22Rv1 (cell line): ENCODE data around the gene POLR3GL.

Source experiments
- H3K27ac ChIP-seq: fragments of 450-650 bp; 2 replicates; pipeline ENCODE4 v1.5.1; 2017
- ZFX ChIP-seq: fragments of 450-650 bp; IDR thresholded peaks from 2 replicates; pipeline ENCODE4 v1.6.1; 2017; ENCODE audit warnings: antibody characterized with exemption, borderline replicate concordance
- TF ChIP-seq, protein P1 (sequence below): fragments of 450-650 bp; IDR thresholded peaks from 2 replicates; pipeline ENCODE4 v1.5.1; 2017; ENCODE audit warnings: mild to moderate bottlenecking

The POLR3GL gene

DNA sequence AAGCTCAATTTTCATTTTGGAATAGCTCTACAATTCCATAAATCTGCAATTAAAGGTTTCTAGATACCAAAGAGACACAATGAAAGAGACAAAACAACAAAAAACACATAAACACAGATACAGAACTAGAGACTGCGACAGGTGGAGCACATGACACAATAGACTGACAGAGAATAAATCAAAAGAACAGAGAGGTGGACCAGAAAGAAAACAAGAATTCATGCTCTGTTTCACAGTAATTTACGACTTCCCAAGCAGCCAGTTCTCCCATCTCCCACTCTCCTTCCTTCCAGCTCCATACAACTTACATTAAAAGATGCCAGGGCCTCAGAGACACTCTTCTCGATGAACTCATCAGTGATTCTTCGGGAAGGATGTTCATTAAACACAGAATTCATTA, 22.1 kb upstream of the POLR3GL start:
- TF ChIP-seq, protein P1, sequence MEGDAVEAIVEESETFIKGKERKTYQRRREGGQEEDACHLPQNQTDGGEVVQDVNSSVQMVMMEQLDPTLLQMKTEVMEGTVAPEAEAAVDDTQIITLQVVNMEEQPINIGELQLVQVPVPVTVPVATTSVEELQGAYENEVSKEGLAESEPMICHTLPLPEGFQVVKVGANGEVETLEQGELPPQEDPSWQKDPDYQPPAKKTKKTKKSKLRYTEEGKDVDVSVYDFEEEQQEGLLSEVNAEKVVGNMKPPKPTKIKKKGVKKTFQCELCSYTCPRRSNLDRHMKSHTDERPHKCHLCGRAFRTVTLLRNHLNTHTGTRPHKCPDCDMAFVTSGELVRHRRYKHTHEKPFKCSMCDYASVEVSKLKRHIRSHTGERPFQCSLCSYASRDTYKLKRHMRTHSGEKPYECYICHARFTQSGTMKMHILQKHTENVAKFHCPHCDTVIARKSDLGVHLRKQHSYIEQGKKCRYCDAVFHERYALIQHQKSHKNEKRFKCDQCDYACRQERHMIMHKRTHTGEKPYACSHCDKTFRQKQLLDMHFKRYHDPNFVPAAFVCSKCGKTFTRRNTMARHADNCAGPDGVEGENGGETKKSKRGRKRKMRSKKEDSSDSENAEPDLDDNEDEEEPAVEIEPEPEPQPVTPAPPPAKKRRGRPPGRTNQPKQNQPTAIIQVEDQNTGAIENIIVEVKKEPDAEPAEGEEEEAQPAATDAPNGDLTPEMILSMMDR, result no peak
- TF ChIP-seq ZFX, result no peak
- H3K27ac ChIP-seq, result no peak overlapping the region

DNA sequence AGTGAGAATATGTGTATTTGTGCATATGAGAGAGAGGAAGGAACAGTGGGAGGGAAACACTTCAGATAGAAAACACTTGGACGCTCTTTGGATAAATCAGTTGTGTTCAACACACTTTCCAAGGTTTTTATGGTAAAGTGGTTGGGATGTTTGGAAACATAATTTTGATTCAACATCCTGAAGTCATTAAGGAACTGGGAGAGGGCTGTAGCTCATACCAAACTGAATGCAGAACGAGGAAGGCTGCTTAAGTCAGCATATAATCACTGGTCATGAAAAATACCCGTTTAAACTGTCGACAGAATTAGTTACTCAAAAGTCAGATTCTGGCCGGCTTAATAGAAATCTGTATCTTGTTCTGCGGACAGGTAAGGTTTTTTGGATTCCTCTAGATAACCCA, 21.6 kb upstream of the POLR3GL start:
- TF ChIP-seq, protein P1, result no peak
- TF ChIP-seq ZFX, result no peak
- H3K27ac ChIP-seq, result no peak overlapping the region

DNA sequence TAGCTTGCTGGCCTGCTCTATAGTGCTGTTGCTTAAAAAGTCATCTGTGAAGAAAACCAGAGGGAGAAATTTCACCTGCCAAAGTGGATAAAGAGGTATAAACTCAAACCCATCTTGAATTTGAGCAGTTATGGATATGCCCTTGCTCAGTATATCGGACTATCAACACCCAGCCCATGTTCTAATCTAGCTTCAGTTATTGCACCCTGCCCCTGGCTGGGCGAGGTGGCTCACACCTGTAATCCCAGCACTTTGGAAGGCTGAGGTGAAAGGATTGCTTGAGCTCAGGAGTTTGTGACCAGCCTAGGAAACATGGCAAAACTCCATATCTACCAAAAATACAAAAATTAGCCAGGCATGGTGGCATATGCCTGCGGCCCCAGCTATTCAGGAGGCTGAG, 20.0 kb upstream of the POLR3GL start:
- H3K27ac ChIP-seq, result no peak overlapping the region
- TF ChIP-seq, protein P1, result no peak
- TF ChIP-seq ZFX, result no peak

DNA sequence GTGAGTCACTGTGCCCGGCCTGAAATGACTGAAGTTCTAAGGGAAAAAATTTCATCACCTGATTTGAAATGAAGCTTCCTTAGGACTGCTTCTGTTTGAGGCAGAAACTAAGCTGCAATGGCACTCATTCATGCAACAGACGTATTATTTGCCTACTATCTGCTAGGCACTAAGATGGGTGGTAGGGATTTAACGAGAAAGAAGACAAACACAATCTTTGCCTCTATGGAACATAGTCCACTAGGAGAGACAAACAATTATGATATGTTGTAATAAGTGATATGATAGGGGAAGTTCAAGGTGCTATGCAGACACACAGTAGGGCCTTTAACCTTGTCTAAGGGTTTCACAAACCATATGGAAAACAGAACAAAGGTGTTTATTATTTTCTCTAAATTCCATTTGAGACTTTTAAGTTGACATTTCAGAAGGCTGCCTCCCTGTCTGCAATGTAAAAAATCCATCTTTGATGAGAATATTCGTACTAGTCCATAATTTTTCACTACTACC, 18.0 kb upstream of the POLR3GL start:
- no peak for TF ChIP-seq ZFX
- TF ChIP-seq, protein P1, result no peak
- H3K27ac ChIP-seq, result no peak overlapping the region

DNA sequence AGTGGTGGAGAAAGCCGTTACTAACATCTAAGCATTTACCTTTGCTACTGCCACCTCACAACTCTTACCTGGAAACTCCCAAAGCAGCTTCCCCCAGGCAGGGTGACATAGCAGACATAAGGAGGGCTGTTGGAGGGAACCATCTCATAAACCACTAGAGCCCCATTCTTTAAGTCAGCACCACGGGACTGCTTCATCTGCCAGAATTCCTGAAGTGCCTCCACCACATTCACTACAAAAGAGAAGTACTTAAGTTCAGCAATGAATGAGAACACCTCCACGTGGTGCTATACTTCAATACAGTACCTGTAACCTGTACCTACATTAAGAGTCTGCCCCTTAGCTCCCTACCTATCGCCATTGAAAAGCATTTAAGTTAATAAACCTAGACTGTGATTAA, 16.9 kb upstream of the POLR3GL start:
- H3K27ac ChIP-seq, result no peak overlapping the region
- TF ChIP-seq, protein P1, result no peak
- no peak for TF ChIP-seq ZFX

DNA sequence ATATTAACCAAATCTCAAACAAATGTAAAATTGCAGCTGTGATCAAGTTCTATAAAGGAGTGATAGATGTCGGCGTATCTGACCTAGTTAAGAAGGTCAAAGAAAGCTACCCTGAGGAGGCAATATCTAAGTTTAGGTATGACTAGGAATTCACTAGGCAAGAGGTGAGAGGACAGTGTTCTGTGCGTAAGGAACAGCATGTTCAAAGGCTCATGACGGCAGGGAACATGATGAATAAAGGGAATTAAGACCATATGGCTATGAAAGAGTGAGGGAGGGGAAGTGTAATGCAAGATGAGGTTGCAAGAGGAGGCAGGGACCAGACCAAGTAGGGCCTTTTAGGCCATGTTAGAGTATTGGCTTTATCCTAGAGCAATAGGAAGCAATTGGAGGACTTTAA, 15.3 kb upstream of the POLR3GL start:
- TF ChIP-seq, protein P1, result no peak
- TF ChIP-seq ZFX, result no peak
- no peak overlapping the region for H3K27ac ChIP-seq

DNA sequence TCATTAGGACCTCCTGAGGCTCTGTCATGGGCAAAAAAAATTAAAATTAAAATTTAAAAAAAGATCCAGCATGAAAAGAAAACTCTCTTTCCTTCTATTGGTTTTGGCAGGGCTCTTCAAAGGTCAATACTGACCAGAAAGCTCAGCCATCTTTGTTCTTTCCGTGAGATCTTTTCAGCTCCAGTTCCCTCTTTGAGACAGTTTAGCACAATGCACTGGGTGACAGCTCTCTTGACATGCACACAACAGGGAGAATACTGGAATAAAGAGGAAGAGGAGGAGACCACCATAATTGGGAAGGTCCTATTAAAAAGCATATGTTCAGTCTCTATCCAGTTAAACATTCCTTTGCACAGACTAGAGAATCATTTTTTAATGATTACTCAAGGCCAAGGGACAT, 13.0 kb upstream of the POLR3GL start:
- no peak for TF ChIP-seq ZFX
- TF ChIP-seq, protein P1, result no peak
- no peak overlapping the region for H3K27ac ChIP-seq
